GM12891 (cell line): ENCODE results near the gene ADD2.

Source experiments
- POLR2A ChIP-seq: IDR thresholded peaks from 2 replicates; pipeline ENCODE4 v1.6.1; 2011; ENCODE audit warnings: low read depth, low read length, control low read depth
- POLR2AphosphoS5 ChIP-seq: IDR thresholded peaks from 2 replicates; pipeline ENCODE4 v1.6.1; 2011; ENCODE audit warnings: low read depth, low read length, control low read depth

- TF ChIP-seq POLR2A (no peak), POLR2AphosphoS5 (no peak)
These were observed 92.1 kb downstream of the ADD2 start for GRCh38 chr2:70675862-70676261.
